ENCODE results near the gene SPPL2C.

The SPPL2C gene, protein sequence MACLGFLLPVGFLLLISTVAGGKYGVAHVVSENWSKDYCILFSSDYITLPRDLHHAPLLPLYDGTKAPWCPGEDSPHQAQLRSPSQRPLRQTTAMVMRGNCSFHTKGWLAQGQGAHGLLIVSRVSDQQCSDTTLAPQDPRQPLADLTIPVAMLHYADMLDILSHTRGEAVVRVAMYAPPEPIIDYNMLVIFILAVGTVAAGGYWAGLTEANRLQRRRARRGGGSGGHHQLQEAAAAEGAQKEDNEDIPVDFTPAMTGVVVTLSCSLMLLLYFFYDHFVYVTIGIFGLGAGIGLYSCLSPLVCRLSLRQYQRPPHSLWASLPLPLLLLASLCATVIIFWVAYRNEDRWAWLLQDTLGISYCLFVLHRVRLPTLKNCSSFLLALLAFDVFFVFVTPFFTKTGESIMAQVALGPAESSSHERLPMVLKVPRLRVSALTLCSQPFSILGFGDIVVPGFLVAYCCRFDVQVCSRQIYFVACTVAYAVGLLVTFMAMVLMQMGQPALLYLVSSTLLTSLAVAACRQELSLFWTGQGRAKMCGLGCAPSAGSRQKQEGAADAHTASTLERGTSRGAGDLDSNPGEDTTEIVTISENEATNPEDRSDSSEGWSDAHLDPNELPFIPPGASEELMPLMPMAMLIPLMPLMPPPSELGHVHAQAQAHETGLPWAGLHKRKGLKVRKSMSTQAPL

DNA sequence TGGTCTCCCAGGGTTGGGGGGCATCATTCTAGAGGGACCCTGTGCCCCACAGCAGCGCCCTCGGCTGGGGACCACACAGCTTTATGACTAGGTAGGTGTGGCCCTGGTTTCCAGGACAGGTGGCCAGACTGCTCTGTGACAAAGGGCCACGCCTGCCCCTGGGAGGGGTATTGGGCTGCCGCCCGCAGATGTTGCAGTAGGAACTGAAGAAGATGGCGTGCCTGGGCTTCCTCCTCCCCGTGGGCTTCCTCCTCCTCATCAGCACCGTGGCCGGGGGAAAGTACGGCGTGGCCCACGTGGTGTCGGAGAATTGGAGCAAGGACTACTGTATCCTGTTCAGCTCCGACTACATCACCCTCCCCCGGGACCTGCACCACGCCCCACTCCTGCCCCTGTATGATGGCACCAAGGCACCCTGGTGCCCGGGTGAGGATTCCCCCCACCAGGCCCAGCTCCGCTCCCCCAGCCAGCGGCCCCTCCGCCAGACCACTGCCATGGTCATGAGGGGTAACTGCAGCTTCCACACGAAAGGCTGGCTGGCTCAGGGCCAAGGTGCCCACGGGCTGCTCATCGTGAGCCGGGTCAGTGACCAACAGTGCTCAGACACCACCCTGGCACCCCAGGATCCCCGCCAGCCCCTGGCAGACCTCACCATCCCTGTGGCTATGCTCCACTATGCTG is at the start of gene SPPL2C:
Gene SPPL2C (plus strand): TSS at position 187 of the 681 bp plus-strand sequence. CDS start 26 bp downstream, at position 213.
- no peak for DNase-seq

DNA sequence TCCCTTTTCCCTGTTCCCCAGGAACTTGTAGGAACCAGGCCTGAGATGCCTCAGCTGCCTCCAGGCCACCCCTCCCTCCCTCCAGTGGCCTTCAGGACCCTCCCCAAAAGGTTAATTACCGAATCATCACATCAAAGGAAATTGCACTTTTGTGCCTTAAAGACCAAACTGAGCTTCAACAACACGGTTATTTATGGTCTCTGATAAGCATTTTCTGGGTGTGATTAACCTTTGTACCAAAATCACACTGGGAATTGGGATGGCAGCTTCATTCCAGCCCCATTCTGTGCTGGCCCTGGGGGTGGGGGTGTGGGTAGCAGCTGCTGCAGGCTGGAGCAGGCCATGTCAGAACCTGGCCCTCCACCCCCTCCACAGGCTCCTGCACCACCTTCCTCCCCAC is 43.9 kb upstream of the SPPL2C start:
- DNase-seq = no peak

DNA sequence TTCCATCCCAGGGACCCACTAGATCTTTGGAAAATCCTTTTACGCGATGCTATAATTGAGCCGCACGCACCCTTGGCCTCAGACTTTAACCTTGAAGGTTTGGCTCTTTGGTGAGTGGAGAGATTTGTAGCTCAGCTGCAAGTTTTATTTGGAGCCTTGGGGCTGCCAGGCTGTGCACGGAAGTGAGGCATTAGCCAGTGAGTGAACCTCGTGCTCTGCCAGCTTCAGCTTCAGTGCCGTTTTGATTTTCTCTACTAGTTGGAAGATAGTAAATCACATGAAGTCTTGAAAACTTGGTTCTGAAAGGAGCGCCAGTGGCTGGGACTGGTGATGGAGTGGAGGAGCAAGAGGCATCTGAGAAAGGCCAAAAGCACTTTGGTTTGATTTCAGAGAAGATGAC is 43.3 kb upstream of the SPPL2C start:
- no peak for DNase-seq

DNA sequence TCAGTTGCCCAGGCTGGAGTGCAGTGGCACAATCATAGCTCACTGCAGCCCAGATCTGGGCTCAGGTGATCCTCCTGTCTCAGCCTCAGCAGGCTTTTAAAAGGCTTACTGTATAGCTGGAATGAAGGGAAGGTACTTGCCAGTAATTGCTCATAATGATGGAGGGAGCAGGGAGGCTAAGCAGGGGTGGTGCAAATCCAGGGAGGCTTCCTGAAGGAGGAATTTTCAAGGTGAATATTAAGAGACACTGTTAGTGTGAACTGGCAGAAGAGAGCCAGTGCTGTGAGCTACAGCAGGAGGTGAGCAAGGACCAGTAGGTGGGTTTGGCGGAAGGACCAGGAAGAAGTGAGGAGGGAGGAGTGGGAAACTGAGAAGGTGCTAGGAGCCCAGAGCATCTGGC is 35.8 kb upstream of the SPPL2C start:
- no peak for DNase-seq

DNA sequence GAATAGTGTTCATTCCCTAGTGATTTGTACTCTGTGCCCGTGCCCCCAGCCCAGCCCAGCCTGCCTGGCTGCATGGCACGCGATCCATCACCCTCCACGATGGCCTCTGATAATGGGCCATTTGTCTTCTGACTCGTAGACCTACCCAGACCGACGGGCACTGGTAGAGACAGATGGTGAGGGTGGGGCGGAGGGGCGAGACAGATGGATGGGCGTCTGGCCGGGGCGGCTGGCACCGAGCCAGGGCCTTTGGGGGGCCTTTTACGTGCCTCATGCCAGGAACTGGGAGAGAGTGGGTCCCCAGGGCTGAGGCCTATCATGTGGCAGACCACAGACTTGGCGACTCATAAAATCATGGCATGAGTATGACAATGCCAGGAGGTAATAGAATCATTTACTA is 35.2 kb upstream of the SPPL2C start:
- DNase-seq = no peak

DNA sequence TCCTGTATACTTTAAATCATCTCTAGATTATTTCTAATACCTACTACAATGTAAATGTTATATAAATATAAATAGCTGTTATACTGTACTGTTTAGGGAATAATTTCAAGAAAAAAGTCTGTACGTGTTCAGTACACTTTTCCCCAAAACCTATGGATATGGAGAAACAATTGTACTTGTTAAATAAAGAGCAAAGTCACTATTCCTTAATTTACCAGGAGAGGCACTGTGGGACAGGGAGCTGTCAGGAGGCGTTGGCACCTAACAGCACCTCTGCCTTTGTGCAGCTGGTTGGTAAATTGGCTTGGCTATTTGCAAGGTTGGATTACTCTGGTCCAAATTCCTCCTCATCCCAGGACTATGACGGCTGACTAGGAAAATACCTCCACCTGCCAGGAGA is 32.6 kb upstream of the SPPL2C start:
- DNase-seq = no peak

DNA sequence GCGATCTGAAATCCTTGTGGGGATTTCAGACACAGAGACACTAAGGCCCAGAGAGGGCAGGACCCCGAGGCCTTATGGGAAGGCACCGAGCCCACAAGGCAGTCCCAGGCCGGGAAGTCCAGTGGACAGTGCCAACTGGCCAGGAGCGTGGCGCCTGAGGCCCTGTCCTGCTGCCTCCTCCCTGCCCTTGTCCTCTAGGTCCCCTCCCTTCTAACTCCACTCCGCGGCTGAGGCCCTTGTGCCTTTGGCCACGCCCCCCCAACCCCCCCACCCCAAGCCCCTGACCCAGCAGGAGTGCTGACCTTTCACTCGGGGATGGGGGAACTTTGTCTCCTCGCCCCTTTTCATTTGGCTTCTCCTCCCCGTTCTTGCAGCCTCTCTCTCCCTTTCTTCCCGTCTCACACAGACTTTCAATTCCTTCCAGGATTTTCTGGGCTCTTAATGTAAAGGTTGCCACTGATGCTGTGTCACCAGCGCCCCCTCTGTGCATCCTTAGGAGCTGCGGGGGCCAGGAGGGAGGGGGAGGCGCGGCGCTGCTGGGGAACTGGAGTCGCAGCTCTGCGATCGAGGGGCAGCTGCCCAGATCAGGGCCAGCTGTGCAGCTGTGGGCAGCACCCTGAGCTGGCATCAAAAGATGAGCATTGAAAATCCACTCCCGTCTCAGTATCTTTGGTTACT is 31.5 kb upstream of the SPPL2C start:
- DNase-seq = no peak

DNA sequence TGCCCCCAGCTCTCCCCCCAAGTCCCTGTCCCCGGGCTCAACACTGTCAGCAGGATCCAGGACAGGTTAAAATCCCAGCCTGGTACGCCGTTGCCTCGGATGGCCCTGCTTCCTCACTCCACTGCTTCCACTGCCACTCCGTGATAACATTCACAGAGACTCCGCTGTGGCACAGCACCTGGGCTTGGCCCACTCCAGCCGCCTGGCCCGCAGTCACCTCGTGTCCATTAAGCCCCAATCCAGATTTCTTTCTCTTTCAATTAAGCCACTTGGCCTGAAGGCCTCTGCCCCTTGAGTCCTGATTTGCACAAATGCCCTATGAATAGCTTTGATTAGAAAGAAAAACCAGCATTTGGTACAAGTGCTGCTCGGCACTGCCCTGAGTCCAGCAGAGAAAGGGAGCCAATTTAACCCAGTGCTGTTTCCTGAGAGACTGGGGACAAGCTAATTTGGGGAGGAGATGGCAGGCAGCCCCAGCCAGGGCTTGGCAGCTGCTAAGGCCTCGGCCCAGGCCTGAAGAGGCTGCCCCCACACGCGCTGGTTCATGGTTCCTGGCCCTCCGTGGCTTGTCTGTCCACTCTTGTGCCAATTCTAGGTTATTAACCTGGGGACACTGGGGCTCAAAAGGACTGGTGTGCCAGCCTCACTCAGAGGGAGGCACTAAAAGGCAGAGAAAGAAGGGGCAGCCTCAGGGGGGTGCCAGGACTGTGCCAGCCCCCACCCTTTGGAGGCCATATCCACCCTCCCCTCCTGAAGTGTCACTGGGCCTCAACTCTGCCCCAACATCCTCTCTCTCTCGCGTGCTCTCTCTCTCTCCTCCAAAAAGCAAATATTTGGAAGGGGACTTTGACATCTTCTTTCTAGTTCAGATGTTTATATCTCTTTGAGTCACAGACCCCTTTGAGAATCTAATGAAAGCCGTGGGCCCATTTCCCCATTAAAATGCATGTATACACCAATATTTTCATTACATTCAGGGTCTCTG is 29.8 kb upstream of the SPPL2C start:
- no peak for DNase-seq

DNA sequence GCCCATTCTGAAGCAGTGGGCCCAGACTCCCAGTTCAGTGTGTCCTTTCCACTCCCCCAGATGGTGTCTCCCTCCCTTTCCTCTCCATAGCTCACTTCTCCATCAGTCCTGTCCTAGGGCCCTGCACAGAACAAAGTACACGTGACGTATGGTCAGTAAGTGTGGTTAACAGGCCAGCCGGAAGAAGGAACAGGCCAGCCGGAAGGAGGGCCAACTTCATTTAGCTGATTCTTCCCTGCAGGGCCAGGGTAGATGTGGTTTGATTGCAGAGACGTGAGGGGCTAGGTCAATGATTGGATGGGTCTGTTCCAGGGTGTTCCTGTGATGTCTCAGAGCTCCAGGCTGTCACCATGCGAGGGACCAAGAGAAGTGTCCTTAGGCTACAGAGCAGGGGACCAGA is 28.9 kb upstream of the SPPL2C start:
- no peak for DNase-seq

DNA sequence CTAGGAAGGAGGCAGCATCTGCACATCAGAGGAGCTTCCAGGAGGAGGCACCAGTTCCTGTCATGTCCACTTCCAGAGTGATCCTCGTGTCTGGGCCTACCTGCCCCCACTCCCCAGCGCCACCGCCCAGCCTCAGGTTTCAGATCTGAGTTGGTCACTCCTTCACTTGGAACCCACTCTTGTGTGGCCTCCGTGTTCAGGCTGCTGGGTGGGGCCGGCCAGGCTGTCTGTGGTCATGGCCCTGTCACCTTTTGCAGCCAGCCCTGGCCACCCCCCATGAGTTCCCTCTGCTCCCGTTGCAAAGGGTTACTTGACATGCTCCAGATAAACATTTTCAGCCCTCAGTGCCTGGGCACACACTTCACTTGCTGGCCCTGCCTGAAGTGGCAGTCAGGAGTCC is 26.6 kb upstream of the SPPL2C start:
- DNase-seq = no peak

DNA sequence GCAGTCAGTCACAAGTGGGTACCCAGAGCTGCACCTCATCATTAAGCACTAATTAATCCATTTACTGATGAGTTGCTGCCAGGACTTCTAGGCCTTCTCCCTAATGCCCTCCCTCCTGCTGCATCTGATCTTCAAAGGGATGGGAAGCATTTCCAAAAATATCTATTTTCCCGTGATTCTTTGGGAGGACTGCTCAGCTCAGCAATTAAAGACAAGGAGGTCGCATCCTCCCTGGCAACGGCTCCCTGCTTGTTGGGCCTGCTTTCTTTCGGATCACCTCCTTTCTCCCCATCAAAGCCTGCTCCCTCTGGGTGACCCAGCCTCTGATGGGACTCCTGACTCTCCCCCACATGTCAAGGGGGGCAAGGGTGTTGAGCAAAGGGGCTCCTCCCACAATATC is 26.0 kb upstream of the SPPL2C start:
- no peak for DNase-seq

DNA sequence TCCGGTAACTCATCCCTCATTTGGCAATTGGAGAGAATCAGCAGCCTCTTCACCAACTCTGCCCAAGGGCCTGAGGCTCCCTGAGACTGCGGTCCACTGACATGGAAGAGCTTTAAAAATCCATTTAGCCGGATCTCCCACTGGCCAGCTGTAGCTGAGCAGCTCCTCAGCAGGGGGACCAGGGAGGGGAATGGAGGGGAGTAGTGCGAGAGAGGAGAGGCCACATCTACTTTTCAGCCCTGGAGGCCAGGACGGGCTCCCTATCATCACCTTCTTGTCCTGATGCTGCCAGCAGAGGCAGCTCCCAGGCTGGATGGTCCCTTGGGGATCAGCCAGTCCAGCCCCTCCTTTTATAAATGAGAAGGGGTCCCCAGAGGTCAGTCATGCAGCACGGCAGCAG is 25.0 kb upstream of the SPPL2C start:
- DNase-seq = no peak

DNA sequence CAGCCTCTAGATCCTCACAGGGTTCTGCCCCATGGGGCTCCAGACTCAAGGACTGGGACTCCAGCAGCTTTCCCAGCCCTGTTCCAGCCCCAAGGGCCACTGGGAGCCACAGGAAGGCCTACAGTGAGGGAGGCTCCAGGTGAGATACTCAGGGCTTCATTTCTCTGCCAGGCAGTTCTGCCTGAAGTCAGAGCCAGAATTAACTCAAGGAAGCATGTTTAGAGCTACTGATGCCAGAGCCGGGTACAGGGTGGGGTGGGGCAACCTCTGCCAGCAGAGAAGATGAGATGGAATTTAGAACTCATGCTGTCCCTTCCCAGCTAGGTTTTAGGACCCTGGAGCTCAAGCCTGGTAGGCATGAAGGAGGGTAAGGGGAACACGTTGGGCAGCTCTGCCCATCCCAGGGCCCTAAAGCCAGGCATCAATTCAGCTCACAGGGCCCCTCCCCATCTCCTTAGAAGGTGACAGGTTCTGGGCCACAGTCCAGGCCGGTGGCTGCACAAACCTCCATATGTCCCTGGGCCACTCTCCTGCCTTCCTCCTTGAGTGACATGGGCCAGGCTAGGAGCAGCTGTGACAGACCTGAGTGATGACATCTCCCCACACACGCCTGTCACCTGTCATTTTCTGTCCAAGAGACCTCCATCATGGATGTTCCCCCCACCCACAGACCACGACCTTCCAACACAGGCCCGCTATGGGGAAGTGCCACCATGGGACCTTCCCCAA is 24.5 kb upstream of the SPPL2C start:
- no peak for DNase-seq

DNA sequence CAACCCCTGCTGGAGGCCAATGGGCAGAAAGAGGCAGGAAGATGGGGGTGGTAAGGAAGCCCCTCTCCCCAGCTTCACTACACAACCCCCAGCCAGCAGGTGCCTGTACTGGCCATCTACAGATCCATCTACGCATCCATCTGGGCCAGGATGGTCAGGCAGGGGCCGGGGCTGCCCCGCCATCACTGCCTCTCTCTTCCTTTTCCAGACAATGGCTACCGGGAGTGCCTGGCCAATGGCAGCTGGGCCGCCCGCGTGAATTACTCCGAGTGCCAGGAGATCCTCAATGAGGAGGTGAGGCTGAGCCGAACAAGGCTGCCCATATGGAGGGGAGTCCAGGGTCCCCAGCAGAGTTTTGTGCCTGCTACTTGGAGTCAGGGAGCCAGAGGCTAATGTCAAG is 23.5 kb upstream of the SPPL2C start:
- DNase-seq = no peak

DNA sequence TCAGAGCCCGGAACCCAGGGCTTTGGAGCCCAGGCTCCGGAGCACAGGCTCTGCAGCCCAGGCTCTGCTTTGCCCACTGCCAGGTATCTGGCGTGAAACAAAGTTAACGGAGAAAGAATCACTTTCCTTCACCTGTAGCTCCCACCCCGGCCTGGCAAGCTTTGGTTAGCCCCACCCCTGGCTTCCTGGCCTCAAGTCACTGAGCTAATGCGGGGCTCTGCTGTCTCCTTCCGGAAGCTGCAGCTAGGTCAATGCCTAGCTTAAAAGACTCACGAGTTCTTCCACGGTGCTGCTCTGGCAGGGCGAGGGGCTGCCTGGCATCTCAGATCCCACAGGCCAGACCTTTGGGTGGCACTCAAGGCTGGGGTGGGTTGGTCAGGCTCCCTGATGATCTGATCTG is 21.1 kb upstream of the SPPL2C start:
- no peak for DNase-seq

DNA sequence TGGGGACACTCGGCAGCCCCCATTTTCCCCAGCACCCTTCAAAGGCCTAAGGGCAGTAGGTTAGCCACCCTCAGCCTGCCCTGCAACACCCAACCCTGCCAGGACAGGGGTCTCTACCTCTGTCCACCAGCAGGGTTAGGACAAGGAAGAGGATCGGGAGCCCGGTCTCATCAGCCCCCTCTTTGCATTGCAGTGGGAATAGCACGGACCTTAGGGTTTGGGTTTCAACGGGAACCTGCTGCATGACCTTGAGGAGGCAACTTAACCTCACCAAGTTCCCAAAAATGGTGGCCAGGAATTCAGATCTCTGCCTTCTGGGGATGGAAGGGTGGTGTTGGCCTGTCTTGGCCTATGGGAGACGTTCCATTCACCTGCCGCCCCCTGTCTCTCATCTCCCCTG is 20.2 kb upstream of the SPPL2C start:
- DNase-seq = no peak

DNA sequence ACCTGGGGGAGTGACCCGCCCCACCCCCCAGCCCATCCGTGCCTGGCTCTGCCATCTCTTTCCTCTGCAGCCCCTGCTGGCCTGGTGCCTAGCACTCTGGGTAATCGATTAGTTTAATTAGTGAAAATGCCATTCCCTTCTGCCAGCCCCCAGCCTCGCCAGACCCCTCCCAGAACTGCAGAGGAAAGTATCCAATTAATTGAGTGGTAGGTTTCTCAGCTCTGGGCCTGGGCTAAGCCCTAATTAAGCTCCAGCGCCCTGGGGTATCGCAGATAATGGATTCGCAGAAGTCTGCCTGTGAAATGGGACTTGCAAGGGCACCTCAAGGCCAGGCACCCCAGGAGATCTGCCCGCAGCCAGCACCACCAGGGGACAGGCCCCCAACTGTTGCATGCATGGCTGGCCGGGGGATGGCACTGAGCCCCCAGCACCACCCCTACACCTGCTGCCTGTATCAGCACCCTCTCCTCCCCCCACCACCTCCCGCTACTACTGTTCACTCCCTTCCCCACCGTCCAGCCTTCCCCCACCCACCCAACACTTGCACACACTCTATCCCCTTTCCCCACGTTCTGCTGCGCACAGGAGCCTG is 19.7 kb upstream of the SPPL2C start:
- DNase-seq = no peak

DNA sequence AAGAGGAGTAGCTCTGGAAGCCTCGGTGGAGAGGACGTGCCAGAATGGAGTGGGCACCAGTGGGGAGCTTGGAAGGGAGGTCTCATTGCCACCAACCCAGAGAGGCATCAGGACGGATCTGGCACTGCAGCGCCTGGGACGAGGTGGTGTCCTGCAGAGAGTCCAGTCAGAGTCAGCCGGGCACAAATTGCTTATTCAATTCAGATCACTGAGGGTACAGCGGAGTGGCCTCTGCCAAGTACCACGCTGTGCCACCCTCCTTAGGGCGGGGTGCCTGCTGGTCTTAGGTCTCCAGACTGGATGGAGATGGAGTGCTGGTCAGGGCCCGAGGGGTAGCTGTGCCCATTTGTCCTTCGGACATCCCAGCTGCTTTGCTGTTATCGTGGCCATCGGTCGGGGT is 18.9 kb upstream of the SPPL2C start:
- no peak for DNase-seq

DNA sequence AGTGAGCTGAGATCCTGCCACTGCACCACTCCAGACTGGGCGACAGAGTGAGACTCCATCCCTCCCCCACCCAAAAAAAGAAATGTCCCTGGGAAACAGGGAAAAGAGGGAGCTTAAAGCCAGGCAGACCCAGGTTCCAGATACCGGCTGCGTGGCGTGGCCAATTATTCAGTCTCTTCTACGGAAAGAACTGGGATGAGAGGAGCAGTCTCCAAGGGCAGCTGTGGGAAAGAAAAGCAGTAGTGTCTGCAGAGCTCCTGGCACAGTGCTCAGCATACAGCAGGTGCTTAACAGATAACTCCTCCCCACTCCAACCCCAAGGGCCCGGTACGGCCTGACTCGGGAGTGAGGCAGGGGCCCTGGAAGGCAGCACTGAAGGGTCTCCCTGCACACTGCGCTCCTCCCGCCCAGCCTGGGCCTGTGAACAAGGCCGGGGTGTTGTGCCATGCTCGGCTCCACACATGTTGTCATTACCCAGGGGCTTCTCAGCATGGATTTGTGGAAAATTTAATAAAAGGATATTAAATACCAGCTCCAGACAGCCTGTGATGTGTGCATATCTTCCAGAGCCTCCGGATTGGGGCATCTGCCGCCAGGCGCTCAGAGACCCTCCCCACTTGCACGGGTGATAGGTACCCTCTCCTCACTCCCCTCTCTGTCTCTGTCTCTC is 17.6 kb upstream of the SPPL2C start:
- no peak for DNase-seq

DNA sequence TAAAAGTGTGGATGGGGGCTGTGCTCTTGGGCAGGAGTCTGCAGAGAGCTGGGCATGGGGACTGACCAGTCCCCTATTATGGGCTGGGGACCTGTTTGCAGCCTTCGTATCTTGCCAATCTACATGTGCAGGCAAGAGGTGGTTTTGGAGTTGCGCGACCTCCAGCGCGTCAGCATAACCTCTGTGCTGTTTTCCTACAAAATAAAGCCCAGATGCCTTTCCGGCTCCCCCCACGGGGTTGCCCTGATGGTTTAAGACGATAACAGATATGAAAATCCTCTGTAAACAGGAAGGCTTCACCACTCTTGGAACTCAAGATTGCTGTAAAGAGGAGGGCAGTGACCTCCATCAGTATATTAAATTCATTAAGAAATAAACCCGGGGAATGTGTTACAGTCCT is 16.5 kb upstream of the SPPL2C start:
- DNase-seq = no peak
